PC-9 (cell line): Measurements from ENCODE around the gene EFHD1. TPM values are rescaled to one million over a fixed set of nuclear protein-coding genes. Genes with fewer than 3 reads are reported as not detected.

Source experiments
- BruUV-seq: library from RNA; stranded (reverse); fragments of 400-500 nt; replicated peaks from 2 replicates; lab custom pipeline; 2021; lab: Mats Ljungman, UMichigan
- CTCF ChIA-PET: fragments of 300-600 bp; sonication (Branson Sonifier 250); formaldehyde crosslinking; loops from one replicate; lab custom pipeline; 2022; ENCODE audit warnings: antibody characterized with exemption; lab: Charles Lee
- POLR2A ChIA-PET: fragments of 300-600 bp; sonication (Branson Sonifier 250); formaldehyde crosslinking; loops from one replicate; lab custom pipeline; 2022; ENCODE audit warnings: antibody characterized with exemption; ENCODE audit not compliant: unreplicated experiment; lab: Charles Lee
- DNase-seq, 2 experiments: peaks; one replicate each; pipeline versions ENCODE4 v3.0.0 to v3.0.0-alpha.2; 2015 to 2022; ENCODE audit warnings: mixed read lengths in 1 of 2
- H2AFZ ChIP-seq: fragments of 200-600 bp; sonication (generic); 2 replicates; pipeline ENCODE4 v1.8.1; 2017; ENCODE audit warnings: antibody characterized with exemption
- H3F3A ChIP-seq: fragments of 200-600 bp; sonication (generic); 2 replicates; pipeline ENCODE4 v1.8.1; 2017; ENCODE audit warnings: antibody characterized with exemption, mild to moderate bottlenecking, low read depth; ENCODE audit not compliant: insufficient read depth
- H3K27ac ChIP-seq: fragments of 200-600 bp; sonication (generic); 2 replicates; pipeline ENCODE4 v1.6.1; 2016; ENCODE audit warnings: mixed run types
- H3K27me3 ChIP-seq: fragments of 200-600 bp; sonication (generic); 2 replicates; pipeline ENCODE4 v1.6.1; 2016; ENCODE audit warnings: low read depth, mixed run types; ENCODE audit not compliant: insufficient read depth
- H3K36me3 ChIP-seq: fragments of 200-600 bp; sonication (generic); 2 replicates; pipeline ENCODE4 v1.6.1; 2016; ENCODE audit warnings: low read depth, mixed run types
- H3K4me1 ChIP-seq: fragments of 200-600 bp; sonication (generic); replicated peaks from 2 replicates; pipeline ENCODE4 v1.6.1; 2016; ENCODE audit warnings: mixed run types; ENCODE audit not compliant: insufficient read depth
- H3K4me2 ChIP-seq: fragments of 200-600 bp; sonication (generic); 2 replicates; pipeline ENCODE4 v1.6.1; 2017; ENCODE audit warnings: mixed run types
- H3K4me3 ChIP-seq: fragments of 200-600 bp; sonication (generic); 2 replicates; pipeline ENCODE4 v1.6.1; 2016; ENCODE audit warnings: mixed run types
- H3K79me2 ChIP-seq: fragments of 200-600 bp; sonication (generic); 2 replicates; pipeline ENCODE4 v1.6.1; 2017; ENCODE audit warnings: low read depth, mixed run types
- H3K9me2 ChIP-seq: fragments of 200-600 bp; sonication (generic); 2 replicates; pipeline ENCODE4 v1.8.1; 2017; ENCODE audit warnings: mild to moderate bottlenecking; ENCODE audit not compliant: insufficient read depth
- H3K9me3 ChIP-seq: fragments of 200-600 bp; sonication (generic); 2 replicates; pipeline ENCODE4 v1.8.1; 2016; ENCODE audit warnings: low read depth; ENCODE audit not compliant: insufficient read depth
- H4K20me1 ChIP-seq: fragments of 200-600 bp; sonication (generic); 2 replicates; pipeline ENCODE4 v1.8.1; 2017; ENCODE audit not compliant: insufficient read depth
- EZH2 ChIP-seq: fragments of 200-600 bp; sonication (generic); IDR thresholded peaks from 2 replicates; pipeline ENCODE4 v1.8.0; 2017; ENCODE audit warnings: antibody characterized with exemption, low read depth
- intact Hi-C: fragments of 100-400 bp; cut with micrococcal nuclease; formaldehyde crosslinking; loops from one replicate; pipeline ENCODE4 v1.10.0; 2022; ENCODE audit not compliant: unreplicated experiment
- total RNA-seq: library from RNA; stranded (reverse); gene quantifications from 2 replicates; pipeline ENCODE4 v1.2.3, GENCODE V29; 2021
- TF ChIP-seq, protein P1 (sequence below): fragments of 200-600 bp; sonication (generic); conservative IDR thresholded peaks from 2 replicates; pipeline ENCODE4 v1.6.1; 2017; ENCODE audit warnings: mixed run types, antibody characterized with exemption, mild to moderate bottlenecking, moderate library complexity

The EFHD1 gene
- total RNA-seq, 1 experiment from 2014 or later, result 10.6 TPM

DNA sequence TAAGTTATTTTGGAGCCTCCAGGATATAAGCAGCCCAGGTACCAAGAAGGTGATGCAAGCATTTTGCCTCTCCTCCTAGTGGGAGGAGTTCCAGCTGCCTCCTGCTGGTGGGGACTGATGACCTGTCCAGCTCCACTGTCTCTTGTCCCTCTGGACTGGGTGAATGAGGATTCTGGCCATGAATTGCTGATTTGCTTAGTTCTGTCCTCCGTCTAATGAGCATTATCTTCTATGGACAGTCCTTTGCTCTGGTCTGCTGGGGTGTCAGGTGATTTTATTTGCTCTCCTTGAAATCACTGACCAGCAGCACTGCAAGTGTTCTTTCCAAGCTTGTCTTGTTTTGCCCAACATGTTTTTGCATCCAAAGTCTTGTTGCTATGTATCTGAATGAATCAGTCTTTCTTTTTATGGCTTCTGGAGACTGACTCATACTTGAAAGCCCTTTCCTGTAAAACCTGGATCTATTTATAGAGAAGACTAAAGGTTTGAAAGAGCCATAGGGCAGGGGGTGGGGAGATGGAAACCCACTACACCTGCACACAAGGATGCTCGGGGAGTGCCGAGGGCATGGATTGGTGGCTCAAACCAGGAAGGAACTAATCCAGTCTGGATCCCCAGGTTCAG is 40.5 kb upstream of the EFHD1 start:
- H3K9me3 ChIP-seq, result no peaks in the 10 kb centered on the region
- H3K9me2 ChIP-seq, result no peaks in the 10 kb centered on the region
- H3K4me1 ChIP-seq, result peaks cover 36% of the 10 kb centered on the region
- intact Hi-C loops, result loop anchor here (2.0 kb wide), 1 partner anchor 42 kb away; the partner anchor contains the start of genes EIF4E2 and TIGD1
- ChIA-PET POLR2A (interaction anchor here (0.6 kb wide), 2 partner anchors 154 to 192 kb away, joined by 5 to 11 read pairs; no protein-coding TSS in a partner anchor), CTCF (interaction anchor here (1.4 kb wide), 1 partner anchor 12 kb away, joined by 4 read pairs; no protein-coding TSS in a partner anchor)
- peak overlapping the region; percentile 69 for H3K27ac ChIP-seq
- H4K20me1 ChIP-seq, result no peaks in the 10 kb centered on the region
- no peaks in the 10 kb centered on the region for H3K36me3 ChIP-seq
- H3K4me2 ChIP-seq, result peak overlapping the region; percentile 63
- H3K27me3 ChIP-seq, result no peaks in the 10 kb centered on the region
- TF ChIP-seq EZH2, result no peak
- TF ChIP-seq, protein P1, sequence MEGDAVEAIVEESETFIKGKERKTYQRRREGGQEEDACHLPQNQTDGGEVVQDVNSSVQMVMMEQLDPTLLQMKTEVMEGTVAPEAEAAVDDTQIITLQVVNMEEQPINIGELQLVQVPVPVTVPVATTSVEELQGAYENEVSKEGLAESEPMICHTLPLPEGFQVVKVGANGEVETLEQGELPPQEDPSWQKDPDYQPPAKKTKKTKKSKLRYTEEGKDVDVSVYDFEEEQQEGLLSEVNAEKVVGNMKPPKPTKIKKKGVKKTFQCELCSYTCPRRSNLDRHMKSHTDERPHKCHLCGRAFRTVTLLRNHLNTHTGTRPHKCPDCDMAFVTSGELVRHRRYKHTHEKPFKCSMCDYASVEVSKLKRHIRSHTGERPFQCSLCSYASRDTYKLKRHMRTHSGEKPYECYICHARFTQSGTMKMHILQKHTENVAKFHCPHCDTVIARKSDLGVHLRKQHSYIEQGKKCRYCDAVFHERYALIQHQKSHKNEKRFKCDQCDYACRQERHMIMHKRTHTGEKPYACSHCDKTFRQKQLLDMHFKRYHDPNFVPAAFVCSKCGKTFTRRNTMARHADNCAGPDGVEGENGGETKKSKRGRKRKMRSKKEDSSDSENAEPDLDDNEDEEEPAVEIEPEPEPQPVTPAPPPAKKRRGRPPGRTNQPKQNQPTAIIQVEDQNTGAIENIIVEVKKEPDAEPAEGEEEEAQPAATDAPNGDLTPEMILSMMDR, result peak; percentile 50; the same call in 1 of the 2 replicates
- H2AFZ ChIP-seq, result peak overlapping the region; percentile 64
- peak; percentile 59 to 95 for DNase-seq
- H3K79me2 ChIP-seq, result no peaks in the 10 kb centered on the region
- peak overlapping the region; percentile 20; the same call in 1 of the 2 replicates for H3K4me3 ChIP-seq
- peaks cover 27% of the 10 kb centered on the region for H3F3A ChIP-seq
- BruUV-seq, result no TSS peak

- Histone ChIP-seq H3F3A (peaks cover 27% of the 10 kb centered on the region), H3K4me1 (peaks cover 32% of the 10 kb centered on the region), H3K36me3 (no peaks in the 10 kb centered on the region), H3K4me2 (peak overlapping the region; percentile 63; the same call in 1 of the 2 replicates), H2AFZ (no peak overlapping the region), H3K27ac (peak overlapping the region; percentile 69; the same call in 1 of the 2 replicates), H3K9me3 (no peaks in the 10 kb centered on the region), H3K4me3 (no peak overlapping the region), H3K79me2 (no peaks in the 10 kb centered on the region), H3K9me2 (no peaks in the 10 kb centered on the region), H4K20me1 (no peaks in the 10 kb centered on the region), H3K27me3 (no peaks in the 10 kb centered on the region)
- DNase-seq, result no peak
- BruUV-seq, result TSS peak; percentile 72
- intact Hi-C loops, result loop anchor here (2.0 kb wide), 1 partner anchor 43 kb away; the partner anchor contains the start of genes EIF4E2 and TIGD1
- ChIA-PET CTCF (no interaction called here), POLR2A (no interaction called here)
- TF ChIP-seq, protein P1, result no peak
- no peak for TF ChIP-seq EZH2
Observed at GRCh38 chr2:232593982-232594381, 39.4 kb upstream of the EFHD1 start.

DNA sequence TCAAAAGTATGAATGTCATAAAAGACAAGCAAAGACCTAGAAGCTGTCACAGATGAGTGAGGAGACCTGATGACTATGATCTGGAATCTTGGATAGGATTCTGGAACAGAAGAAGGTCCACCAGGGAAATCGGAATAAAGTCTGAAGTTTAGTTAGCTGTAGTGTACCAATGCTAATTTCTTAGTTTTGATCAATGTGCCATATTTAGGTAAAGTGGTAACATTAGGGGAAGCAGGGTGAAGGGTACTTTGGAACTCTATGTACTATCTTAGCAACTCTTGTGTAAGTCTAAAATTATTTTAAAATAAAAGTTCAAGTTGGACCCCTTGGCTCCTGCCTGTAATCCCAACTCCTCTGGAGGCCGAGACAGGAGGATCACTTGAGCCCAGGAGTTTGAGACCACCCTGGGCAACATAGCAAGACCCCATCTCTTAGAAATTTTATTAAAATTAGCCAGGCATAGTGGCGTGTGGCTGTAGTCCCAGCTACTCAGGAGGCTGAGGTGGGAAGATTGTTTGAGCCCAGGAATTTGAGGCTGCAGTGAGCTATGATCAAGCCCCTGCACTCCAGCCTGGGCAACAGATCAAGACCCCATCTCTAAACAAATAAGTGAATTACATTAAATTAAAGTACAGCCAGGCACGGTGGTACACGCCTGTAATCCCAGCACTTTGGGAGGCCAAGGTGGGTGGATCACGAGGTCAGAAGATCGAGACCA is 35.9 kb upstream of the EFHD1 start:
- Histone ChIP-seq H3K27ac (no peak overlapping the region), H3K4me2 (no peak overlapping the region), H3K4me3 (no peak overlapping the region), H3K36me3 (no peaks in the 10 kb centered on the region), H3K4me1 (peaks cover 14% of the 10 kb centered on the region), H3K79me2 (no peaks in the 10 kb centered on the region), H3K9me2 (no peaks in the 10 kb centered on the region), H3F3A (peaks cover 14% of the 10 kb centered on the region), H2AFZ (no peak overlapping the region), H3K27me3 (no peaks in the 10 kb centered on the region), H3K9me3 (no peaks in the 10 kb centered on the region), H4K20me1 (no peaks in the 10 kb centered on the region)
- intact Hi-C loops, result no loop called here
- no peak for DNase-seq
- ChIA-PET POLR2A (no interaction called here), CTCF (no interaction called here)
- TF ChIP-seq, protein P1, result no peak
- no peak for TF ChIP-seq EZH2
- no TSS peak for BruUV-seq
